DOHH2 (cell line): ENCODE results near the gene RTRAF.

ENCODE experiments used
- H3F3A ChIP-seq: fragments of 200-600 bp; sonication (generic), shearing (Covaris generic); 2 replicates; pipeline ENCODE4 v1.6.0; 2016; ENCODE audit warnings: antibody characterized with exemption, mild to moderate bottlenecking; ENCODE audit not compliant: control insufficient read depth, insufficient read depth
- H3K27ac ChIP-seq: fragments of 200-600 bp; sonication (generic); 2 replicates; pipeline ENCODE4 v1.5.1; 2014; ENCODE audit warnings: low read depth, mild to moderate bottlenecking, low read length, moderate library complexity
- H3K27me3 ChIP-seq: fragments of 200-600 bp; sonication (generic); 2 replicates; pipeline ENCODE4 v1.6.1; 2014; ENCODE audit warnings: mild to moderate bottlenecking, low read length, mixed read lengths; ENCODE audit not compliant: control insufficient read depth
- H3K36me3 ChIP-seq: fragments of 200-600 bp; sonication (generic); 2 replicates; pipeline ENCODE4 v1.6.1; 2014; ENCODE audit warnings: mild to moderate bottlenecking, low read length, moderate library complexity, mixed read lengths; ENCODE audit not compliant: control insufficient read depth
- H3K4me1 ChIP-seq: fragments of 200-600 bp; sonication (generic); 2 replicates; pipeline ENCODE4 v1.6.1; 2014; ENCODE audit warnings: mild to moderate bottlenecking, low read length, mixed read lengths; ENCODE audit not compliant: control insufficient read depth
- H3K4me2 ChIP-seq: fragments of 200-600 bp; sonication (generic); 2 replicates; pipeline ENCODE4 v1.6.0; 2014; ENCODE audit warnings: mild to moderate bottlenecking, low read length, moderate library complexity
- H3K4me3 ChIP-seq: fragments of 200-600 bp; sonication (generic); 2 replicates; pipeline ENCODE4 v1.5.1; 2014; ENCODE audit warnings: mild to moderate bottlenecking, low read length, mixed read lengths
- H3K79me2 ChIP-seq: fragments of 200-600 bp; sonication (generic); 2 replicates; pipeline ENCODE4 v1.6.1; 2014; ENCODE audit warnings: mild to moderate bottlenecking, low read length, mixed read lengths; ENCODE audit not compliant: control insufficient read depth
- H3K9me2 ChIP-seq: fragments of 200-600 bp; sonication (generic); replicated peaks from 2 replicates; pipeline ENCODE4 v1.6.1; 2014; ENCODE audit warnings: mild to moderate bottlenecking, low read length, mixed read lengths; ENCODE audit not compliant: control insufficient read depth
- H3K9me3 ChIP-seq: fragments of 200-600 bp; sonication (generic); 2 replicates; pipeline ENCODE4 v1.6.1; 2014; ENCODE audit warnings: antibody characterized with exemption, low read length, mixed read lengths; ENCODE audit not compliant: control insufficient read depth, insufficient read depth
- H4K20me1 ChIP-seq: fragments of 200-600 bp; sonication (generic); 2 replicates; pipeline ENCODE4 v1.6.0; 2014; ENCODE audit warnings: low read depth, mild to moderate bottlenecking, antibody characterized with exemption, low read length, moderate library complexity; ENCODE audit not compliant: control insufficient read depth, insufficient read depth
- CTCF ChIP-seq: fragments of 200-600 bp; sonication (generic); IDR thresholded peaks from one replicate; pipeline ENCODE4 v1.5.1; 2014; ENCODE audit warnings: antibody characterized with exemption, mild to moderate bottlenecking, low read depth, low read length; ENCODE audit not compliant: poor library complexity, severe bottlenecking
- EZH2phosphoT487 ChIP-seq: fragments of 200-600 bp; sonication (generic); IDR thresholded peaks from 2 replicates; pipeline ENCODE4 v1.6.1; 2017; ENCODE audit warnings: borderline replicate concordance, mild to moderate bottlenecking, antibody characterized with exemption, low read length, moderate library complexity, mixed read lengths

RTRAF gene

GRCh38 chr14:52014601-52015267 lies 25.4 kb downstream of the RTRAF start:
- no peaks in the 10 kb centered on the region for H4K20me1 ChIP-seq
- H3K27me3 ChIP-seq: peaks cover 4% of the 10 kb centered on the region; the same call in 1 of the 2 replicates
- H3K79me2 ChIP-seq: no peaks in the 10 kb centered on the region
- H3K27ac ChIP-seq: no peak overlapping the region
- peaks cover 20% of the 10 kb centered on the region for H3K36me3 ChIP-seq
- H3K9me3 ChIP-seq: no peaks in the 10 kb centered on the region
- H3K4me2 ChIP-seq: no peak overlapping the region
- 0 out of 2 replicates have a peak, but pooled peaks cover 9% of the 10 kb centered on the region for H3F3A ChIP-seq
- TF ChIP-seq CTCF: no peak
- no peak overlapping the region for H3K4me3 ChIP-seq
- H3K4me1 ChIP-seq: no peaks in the 10 kb centered on the region
- no peaks in the 10 kb centered on the region for H3K9me2 ChIP-seq

DNA sequence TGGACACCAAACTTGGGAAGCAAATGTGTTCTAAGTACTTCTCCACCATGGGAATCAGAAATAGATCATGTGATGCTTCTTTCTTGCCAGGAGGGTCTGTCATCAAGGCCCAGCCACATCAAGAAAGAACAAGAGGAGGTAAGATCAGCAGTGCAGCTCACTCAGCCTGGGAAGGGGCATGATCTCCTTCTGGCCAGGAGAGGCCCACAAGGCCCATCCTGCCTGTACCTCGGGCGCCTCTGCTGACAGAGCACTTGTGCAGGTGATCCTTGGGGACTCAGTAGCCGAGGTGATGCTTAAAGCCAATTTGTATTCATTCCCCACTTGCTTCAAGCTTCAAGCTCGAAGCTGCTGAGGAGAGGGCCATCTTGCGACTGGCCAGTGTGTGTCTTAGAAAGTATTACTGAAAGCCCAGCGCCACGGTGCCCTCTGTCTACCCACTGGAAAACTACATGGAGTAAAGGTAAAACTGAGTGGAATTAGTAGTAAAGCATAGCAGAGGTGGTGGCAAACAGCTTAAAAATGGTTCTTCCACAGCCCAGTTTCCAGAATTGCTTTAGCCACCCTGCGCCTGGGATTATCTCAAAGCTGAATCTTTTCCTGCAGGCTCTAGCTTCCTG lies 26.2 kb downstream of the RTRAF start:
- H3K4me2 ChIP-seq: no peak overlapping the region
- H4K20me1 ChIP-seq: no peaks in the 10 kb centered on the region
- no peak overlapping the region for H3K4me3 ChIP-seq
- no peaks in the 10 kb centered on the region for H3K79me2 ChIP-seq
- peaks cover 12% of the 10 kb centered on the region for H3K36me3 ChIP-seq
- no peak overlapping the region for H3K27ac ChIP-seq
- no peaks in the 10 kb centered on the region for H3K9me2 ChIP-seq
- H3K9me3 ChIP-seq: no peaks in the 10 kb centered on the region
- no peaks in the 10 kb centered on the region for H3K4me1 ChIP-seq
- no peak for TF ChIP-seq EZH2phosphoT487
- TF ChIP-seq CTCF: no peak
- peaks cover 4% of the 10 kb centered on the region for H3K27me3 ChIP-seq
- H3F3A ChIP-seq: 0 out of 2 replicates have a peak, but pooled peaks cover 9% of the 10 kb centered on the region

DNA sequence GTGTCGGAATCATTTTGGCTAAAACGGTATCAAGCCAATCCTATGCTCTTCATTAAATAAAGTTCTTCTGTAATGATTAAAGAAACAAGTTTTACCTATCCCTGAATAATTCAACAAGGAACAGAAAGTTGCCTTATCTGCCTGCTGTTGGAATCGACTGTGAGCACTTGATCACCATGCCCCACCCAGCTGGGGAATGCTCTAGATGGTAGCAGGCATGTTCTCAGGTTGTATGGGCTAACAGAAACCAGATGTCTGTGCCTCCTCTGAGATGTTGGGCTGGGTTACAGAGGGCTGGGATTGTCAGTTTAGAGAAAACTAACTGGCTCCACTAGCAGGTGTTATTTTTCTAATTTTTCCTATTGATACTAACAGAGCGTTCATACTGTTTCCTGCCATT lies 28.9 kb downstream of the RTRAF start:
- H3K4me2 ChIP-seq: no peak overlapping the region
- peaks cover 10% of the 10 kb centered on the region for H3K27me3 ChIP-seq
- H3K27ac ChIP-seq: no peak overlapping the region
- H3K4me1 ChIP-seq: no peaks in the 10 kb centered on the region
- H3K4me3 ChIP-seq: no peak overlapping the region
- no peak for TF ChIP-seq EZH2phosphoT487
- H3K79me2 ChIP-seq: no peaks in the 10 kb centered on the region
- no peaks in the 10 kb centered on the region for H3K9me3 ChIP-seq
- no peaks in the 10 kb centered on the region for H3F3A ChIP-seq
- H3K9me2 ChIP-seq: no peaks in the 10 kb centered on the region
- no peaks in the 10 kb centered on the region for H3K36me3 ChIP-seq
- no peaks in the 10 kb centered on the region for H4K20me1 ChIP-seq

DNA sequence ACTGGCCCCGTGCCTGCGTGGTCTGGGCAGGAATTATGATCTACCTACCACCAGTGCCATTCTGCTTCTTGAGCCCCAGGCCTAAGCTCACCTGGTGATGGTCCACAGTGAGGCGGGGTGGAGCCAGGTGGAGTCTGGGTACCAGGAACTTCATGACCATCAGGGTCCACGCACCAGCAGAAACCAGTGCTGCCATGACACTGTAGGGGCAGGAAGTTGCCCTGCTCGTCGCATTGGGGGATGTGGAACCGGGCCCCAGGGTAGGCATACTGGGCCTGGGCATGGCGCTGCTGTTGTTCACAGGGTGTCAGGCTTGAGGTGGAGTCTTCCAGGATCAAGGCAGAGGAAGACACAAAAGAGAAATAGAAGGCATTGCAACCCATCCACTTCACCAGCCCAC lies 29.6 kb downstream of the RTRAF start:
- H3K4me1 ChIP-seq: no peaks in the 10 kb centered on the region
- H4K20me1 ChIP-seq: no peaks in the 10 kb centered on the region
- H3K36me3 ChIP-seq: no peaks in the 10 kb centered on the region
- no peaks in the 10 kb centered on the region for H3K9me2 ChIP-seq
- no peaks in the 10 kb centered on the region for H3K9me3 ChIP-seq
- no peaks in the 10 kb centered on the region for H3K79me2 ChIP-seq
- no peaks in the 10 kb centered on the region for H3F3A ChIP-seq
- peaks cover 10% of the 10 kb centered on the region for H3K27me3 ChIP-seq
- TF ChIP-seq CTCF (no peak), EZH2phosphoT487 (no peak)
- no peak overlapping the region for H3K27ac ChIP-seq
- no peak overlapping the region for H3K4me2 ChIP-seq
- no peak overlapping the region for H3K4me3 ChIP-seq
